HG02610 (cell line): ENCODE measurements around the gene NXPE3.
A peak's percentile ranks its signal among the peaks of the same experiment; 100 is the strongest.
"Not testable (repeated sequence)": the region's sequence is repeated elsewhere in the genome, so short reads cannot be mapped to it uniquely, and the experiment has no call there.

Experiments used
- ATAC-seq: cut with Tn5 transposase; IDR thresholded peaks from one replicate; pipeline ENCODE4 v1.9.1; 2021; ENCODE audit warnings: mild to moderate bottlenecking, moderate library complexity; ENCODE audit not compliant: unreplicated experiment

The NXPE3 gene

GRCh38 chr3:101851072-101851770, 72.2 kb downstream of the NXPE3 start:
- ATAC-seq, result peak; percentile 12

- no peak for ATAC-seq
Observed at GRCh38 chr3:101851850-101852714, 73.1 kb downstream of the NXPE3 start.

GRCh38 chr3:101852983-101853840, 74.2 kb downstream of the NXPE3 start:
- ATAC-seq, result no peak

DNA sequence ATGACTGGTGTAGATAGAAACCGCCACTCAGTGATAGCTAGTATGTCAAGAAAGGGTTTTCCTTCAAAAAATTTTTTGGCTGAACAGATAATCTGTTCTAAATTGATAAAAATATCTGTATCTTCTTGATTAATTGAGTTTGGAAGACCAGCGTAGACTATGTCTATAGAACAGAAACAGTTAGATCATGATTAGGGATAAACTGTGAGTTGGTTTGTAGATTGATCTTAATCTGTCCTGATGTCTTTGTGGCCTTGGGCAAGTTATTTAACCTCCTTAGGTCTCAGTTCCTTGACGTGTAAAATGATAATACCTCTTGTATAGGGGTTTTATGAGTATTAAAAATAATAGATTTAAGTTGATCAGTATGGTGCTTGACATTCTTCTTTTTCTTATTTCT, 75.0 kb downstream of the NXPE3 start:
- no peak for ATAC-seq

- ATAC-seq, result no peak
Observed at GRCh38 chr3:101854608-101855304, 75.7 kb downstream of the NXPE3 start.

DNA sequence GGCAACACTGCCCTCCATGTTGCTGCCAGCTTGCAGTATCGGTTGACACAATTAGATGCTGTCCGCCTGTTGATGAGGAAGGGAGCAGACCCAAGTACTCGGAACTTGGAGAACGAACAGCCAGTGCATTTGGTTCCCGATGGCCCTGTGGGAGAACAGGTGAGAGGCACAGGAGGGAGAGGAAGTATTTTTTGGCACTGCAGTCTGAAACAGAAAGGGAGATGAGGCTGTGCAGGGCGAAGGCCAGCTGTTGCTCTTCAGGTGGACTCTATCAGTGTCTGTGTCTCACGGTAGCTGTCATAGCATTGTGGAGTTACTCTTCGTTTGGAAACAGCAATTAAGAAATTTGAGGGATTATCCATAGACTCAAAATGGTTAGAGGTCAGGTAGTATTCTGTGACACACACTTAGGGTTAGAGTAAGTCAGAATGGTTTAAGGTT, 78.3 kb downstream of the NXPE3 start:
- ATAC-seq, result no peak

DNA sequence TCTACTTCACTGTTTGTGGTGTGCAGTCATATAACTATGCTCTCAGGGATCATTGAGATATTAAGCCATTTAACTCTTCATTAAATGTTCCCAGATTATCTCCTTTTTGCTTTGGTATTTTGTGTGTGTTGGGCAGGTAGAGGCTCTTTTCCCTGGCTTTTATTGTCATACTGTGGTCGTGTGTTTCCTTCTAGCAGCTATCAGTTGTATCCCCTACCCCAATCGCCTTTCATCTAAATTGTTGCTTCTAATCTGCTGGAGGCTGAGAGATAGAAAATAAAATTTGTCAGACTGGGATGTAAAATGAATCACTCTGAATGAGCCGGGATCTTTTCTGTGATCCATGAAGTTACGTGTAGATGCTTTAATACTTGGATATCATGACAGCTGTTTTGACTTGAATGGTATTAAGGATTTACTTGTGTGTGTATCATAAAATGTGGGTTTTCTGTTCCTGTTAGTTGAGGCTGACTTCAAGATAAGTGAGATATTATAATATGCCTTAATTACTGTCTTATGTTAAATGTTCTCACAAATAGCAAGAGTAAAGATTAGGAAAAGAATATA, 79.5 kb downstream of the NXPE3 start:
- no peak for ATAC-seq

- no peak for ATAC-seq
Observed at GRCh38 chr3:101859882-101860448, 81.0 kb downstream of the NXPE3 start.

GRCh38 chr3:101861212-101861788, 82.3 kb downstream of the NXPE3 start:
- peak; percentile 47 for ATAC-seq

DNA sequence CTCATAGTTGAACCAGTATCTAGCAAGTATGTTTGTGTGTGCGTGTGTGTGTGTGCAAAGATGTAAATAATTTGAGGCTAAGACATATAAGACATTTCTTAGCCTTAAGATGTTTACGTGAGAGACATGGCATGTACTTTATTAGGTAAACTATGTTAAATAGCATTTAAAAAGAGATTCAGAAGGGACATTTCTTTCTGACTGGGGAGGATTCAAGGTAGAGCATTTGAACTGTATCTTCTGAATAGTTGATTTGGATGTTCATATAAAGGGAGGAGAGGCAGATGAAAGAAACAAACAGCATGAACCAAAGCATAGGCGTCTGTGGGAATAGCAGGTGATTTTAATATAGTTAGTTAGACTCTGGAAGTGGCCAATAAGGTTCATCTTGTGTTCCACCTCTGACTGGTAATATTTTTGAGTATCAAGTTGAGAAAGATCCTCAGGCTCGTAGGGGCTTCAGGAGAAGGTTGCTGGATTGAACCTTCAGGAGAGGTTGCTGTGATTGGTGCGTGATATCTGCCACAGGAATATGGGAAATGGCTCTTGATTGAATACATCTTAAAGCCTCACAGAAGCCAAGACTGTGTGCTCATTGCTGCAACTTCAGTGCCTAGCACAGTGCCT, 82.9 kb downstream of the NXPE3 start:
- ATAC-seq, result no peak

DNA sequence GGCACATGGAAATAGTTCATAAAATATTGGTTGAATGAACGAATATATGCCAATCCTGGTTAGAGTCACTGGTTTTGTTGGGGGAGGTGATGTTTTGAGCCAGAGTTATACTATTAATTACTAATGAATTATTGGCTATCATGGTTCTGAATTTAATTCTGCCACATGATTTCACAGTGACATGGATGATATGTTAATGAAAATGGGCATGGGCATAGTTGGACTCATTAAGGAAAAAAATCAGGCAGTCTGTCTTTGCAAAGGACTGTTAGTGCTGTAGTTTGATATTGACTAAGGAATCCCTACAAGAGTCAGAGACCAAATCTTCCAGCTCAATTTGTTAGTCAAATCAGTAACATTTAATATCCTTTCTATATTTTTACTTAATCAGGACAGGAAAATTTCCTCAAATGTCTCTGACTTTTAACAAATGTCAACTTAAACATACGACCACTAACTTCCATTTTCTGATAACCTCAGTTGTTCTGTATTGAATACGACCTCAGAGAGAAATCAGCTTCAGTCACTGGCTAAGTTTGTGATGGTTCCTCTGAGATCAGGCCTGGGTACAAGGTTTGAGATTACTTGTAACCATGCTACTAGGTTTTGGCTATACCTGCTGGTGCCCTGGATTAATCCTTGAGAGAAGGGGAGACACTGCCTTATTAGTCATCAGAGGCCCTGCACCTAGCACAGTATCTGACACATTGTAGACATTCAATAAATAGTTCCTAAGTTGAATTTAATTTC, 83.6 kb downstream of the NXPE3 start:
- no peak for ATAC-seq

GRCh38 chr3:101864926-101865325, 85.9 kb downstream of the NXPE3 start:
- ATAC-seq, result not testable (repeated sequence)

DNA sequence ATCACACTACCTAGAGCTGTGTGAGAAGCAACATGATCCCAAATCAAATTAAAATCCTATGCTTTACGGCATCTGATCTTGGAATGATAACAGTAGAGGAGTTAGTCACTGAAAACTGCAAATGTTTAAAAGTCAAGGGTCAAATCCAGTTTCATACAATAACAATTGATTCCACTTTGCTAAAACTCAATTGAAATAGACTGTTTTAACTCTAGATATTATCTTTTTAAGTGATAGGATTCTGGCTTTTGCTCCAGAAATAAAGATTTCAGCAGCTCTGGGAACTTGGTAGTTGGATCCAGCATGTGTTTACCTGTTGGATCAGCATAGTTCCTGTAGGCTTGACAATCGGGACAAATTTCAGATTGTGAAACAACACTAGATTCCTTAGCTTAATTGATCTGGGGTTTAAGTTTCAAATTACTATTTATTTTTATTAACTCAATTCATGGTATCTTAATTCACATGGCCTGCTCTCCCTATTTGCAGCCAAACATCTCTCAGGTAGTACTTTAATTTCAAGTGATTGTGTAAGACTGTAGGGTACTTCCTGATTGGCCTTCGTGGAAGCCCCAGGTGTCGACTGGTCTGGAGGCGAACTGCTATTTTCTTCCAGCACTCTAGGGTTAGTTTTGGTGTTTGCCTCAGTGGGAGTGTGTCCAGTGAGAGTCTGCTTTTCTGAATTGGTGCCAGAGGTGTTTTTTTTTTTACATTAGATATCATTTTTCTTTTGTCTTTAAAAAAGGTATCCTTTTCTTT, 86.9 kb downstream of the NXPE3 start:
- ATAC-seq, result no peak

GRCh38 chr3:101867511-101867910, 88.5 kb downstream of the NXPE3 start:
- ATAC-seq, result no peak

DNA sequence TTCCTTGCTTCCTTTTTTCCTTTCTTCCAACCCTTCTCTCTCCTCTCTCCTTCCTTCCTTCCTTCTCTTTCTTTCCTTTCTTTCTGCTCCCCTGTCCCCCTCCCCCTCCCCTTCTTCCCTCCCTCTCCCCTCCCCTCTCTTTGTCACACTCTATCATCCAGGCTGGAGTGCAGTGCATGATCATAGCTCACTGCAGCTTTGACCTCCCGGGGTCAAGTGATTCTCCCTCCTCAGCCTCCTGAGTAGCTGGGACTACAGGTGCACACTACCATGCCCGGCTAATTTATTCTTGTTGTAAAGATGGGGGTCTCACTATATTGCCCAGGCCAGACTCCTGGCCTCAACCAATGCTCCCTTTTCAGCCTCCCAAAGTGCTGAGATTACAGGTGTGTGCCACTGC, 89.0 kb downstream of the NXPE3 start:
- no peak for ATAC-seq

- no peak for ATAC-seq
Observed at GRCh38 chr3:101868534-101869464, 89.8 kb downstream of the NXPE3 start.

DNA sequence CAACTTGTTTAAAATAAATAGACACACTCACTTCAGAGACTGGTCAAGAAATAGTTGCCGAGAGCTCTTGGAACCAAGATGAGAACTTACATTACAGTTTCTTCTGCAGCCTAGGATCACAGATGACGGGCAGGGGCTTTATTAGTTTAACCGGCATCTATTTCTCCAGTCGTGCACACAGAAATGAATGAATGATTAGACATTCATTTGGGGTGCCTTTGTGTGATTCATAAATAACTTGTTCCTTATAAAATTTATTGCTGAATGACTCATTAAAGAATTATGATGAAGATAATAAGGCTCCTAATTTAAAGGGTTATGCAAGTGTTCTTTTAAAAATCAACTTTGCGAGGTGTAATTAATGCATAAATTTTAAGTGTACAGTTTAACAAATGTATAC, 91.1 kb downstream of the NXPE3 start:
- ATAC-seq, result no peak
